ENCODE data around the gene BET1L.
"Not testable (repeated sequence)": the region's sequence is repeated elsewhere in the genome, so short reads cannot be mapped to it uniquely, and the experiment has no call there.

Gene BET1L

DNA sequence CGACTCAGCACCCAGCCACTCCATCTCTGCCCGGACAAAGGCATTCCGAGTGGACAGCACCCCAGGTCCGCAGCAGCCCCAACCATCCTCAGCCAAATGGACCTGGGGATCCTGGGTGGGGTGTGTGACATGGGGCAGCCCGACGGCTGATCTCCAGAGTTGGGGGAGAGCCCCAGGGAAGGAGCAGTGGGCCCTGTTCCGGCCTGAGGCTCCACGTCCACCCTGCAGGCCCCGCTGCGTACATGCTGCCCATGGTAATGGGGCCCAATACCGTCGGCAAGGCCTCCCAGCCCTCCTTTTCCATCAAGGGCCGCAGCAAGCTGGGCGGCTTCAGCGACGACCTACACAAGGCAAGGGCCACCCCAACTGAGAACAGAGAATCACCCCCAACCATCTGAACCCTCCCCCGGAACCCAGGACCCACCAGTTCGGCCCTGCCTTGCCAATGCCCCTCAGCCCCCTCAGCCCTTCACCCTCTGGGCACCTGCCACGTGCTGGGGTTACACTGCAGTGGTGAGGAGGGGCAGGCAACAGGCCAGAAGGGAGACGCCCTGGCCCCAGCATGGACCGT is 8.9 kb downstream of the BET1L start:
- Histone ChIP-seq H3K27me3 (ENCODE audit: insufficient read depth, poor library complexity, severe bottlenecking) (no peaks in the 10 kb centered on the region), H3K27ac (replicated peaks) (no peak overlapping the region), H3K4me3 (replicated peaks; ENCODE audit: insufficient read depth, low read length) (no peak overlapping the region)
- TF ChIP-seq SPI1 (IDR thresholded peaks at IDR 0.05; ENCODE audit: borderline replicate concordance, low read depth) (no peak), GABPA (IDR thresholded peaks at IDR 0.05; ENCODE audit: low read depth) (no peak), POLR2AphosphoS5 (IDR thresholded peaks at IDR 0.05; ENCODE audit: low read depth) (no peak)
- TF ChIP-seq, protein P1, sequence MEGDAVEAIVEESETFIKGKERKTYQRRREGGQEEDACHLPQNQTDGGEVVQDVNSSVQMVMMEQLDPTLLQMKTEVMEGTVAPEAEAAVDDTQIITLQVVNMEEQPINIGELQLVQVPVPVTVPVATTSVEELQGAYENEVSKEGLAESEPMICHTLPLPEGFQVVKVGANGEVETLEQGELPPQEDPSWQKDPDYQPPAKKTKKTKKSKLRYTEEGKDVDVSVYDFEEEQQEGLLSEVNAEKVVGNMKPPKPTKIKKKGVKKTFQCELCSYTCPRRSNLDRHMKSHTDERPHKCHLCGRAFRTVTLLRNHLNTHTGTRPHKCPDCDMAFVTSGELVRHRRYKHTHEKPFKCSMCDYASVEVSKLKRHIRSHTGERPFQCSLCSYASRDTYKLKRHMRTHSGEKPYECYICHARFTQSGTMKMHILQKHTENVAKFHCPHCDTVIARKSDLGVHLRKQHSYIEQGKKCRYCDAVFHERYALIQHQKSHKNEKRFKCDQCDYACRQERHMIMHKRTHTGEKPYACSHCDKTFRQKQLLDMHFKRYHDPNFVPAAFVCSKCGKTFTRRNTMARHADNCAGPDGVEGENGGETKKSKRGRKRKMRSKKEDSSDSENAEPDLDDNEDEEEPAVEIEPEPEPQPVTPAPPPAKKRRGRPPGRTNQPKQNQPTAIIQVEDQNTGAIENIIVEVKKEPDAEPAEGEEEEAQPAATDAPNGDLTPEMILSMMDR (IDR thresholded peaks at IDR 0.05; ENCODE audit: insufficient read depth, low read length) = no peak
- TF ChIP-seq, protein P2, sequence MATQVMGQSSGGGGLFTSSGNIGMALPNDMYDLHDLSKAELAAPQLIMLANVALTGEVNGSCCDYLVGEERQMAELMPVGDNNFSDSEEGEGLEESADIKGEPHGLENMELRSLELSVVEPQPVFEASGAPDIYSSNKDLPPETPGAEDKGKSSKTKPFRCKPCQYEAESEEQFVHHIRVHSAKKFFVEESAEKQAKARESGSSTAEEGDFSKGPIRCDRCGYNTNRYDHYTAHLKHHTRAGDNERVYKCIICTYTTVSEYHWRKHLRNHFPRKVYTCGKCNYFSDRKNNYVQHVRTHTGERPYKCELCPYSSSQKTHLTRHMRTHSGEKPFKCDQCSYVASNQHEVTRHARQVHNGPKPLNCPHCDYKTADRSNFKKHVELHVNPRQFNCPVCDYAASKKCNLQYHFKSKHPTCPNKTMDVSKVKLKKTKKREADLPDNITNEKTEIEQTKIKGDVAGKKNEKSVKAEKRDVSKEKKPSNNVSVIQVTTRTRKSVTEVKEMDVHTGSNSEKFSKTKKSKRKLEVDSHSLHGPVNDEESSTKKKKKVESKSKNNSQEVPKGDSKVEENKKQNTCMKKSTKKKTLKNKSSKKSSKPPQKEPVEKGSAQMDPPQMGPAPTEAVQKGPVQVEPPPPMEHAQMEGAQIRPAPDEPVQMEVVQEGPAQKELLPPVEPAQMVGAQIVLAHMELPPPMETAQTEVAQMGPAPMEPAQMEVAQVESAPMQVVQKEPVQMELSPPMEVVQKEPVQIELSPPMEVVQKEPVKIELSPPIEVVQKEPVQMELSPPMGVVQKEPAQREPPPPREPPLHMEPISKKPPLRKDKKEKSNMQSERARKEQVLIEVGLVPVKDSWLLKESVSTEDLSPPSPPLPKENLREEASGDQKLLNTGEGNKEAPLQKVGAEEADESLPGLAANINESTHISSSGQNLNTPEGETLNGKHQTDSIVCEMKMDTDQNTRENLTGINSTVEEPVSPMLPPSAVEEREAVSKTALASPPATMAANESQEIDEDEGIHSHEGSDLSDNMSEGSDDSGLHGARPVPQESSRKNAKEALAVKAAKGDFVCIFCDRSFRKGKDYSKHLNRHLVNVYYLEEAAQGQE (IDR thresholded peaks at IDR 0.05; ENCODE audit: insufficient replicate concordance, low read depth) = no peak
- peak in 1 of 2 experiments; percentile 0 for DNase-seq (ENCODE audit: low read depth in 1 of 2, low spot score in 1 of 2)

DNA sequence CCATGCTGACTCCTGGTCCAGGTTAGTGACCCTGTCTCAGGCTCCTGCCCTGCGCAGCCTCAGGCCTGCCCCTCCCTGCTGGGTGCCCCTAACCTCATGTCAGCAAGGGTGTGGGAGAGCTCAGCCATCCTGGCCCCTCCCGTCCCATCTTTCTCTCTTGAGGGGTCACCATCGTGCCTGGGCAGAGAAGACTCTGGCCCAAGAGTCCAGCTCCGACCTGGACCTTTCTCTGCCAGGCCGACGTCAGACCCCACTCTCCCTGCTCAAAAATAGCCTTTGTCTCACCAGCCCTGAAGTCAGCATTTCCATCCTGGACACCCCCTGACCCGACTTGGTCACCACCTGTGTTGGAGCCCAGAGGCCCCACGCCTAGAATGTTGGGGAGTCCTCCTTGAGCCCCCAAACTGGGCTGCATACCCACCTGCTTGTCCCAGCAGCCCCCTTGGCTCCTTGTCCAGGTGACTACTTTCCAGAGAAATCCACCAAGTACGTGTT is 9.4 kb downstream of the BET1L start:
- Histone ChIP-seq H3K27ac (replicated peaks) (no peak overlapping the region), H3K4me3 (replicated peaks; ENCODE audit: insufficient read depth, low read length) (no peak overlapping the region)
- TF ChIP-seq GABPA (IDR thresholded peaks at IDR 0.05; ENCODE audit: low read depth) = no peak
- TF ChIP-seq, protein P1 (IDR thresholded peaks at IDR 0.05; ENCODE audit: insufficient read depth, low read length) = no peak
- TF ChIP-seq POLR2AphosphoS5 (IDR thresholded peaks at IDR 0.05; ENCODE audit: low read depth) = no peak
- TF ChIP-seq, protein P2 (IDR thresholded peaks at IDR 0.05; ENCODE audit: insufficient replicate concordance, low read depth) = no peak
- no peak for TF ChIP-seq SPI1 (IDR thresholded peaks at IDR 0.05; ENCODE audit: borderline replicate concordance, low read depth)

DNA sequence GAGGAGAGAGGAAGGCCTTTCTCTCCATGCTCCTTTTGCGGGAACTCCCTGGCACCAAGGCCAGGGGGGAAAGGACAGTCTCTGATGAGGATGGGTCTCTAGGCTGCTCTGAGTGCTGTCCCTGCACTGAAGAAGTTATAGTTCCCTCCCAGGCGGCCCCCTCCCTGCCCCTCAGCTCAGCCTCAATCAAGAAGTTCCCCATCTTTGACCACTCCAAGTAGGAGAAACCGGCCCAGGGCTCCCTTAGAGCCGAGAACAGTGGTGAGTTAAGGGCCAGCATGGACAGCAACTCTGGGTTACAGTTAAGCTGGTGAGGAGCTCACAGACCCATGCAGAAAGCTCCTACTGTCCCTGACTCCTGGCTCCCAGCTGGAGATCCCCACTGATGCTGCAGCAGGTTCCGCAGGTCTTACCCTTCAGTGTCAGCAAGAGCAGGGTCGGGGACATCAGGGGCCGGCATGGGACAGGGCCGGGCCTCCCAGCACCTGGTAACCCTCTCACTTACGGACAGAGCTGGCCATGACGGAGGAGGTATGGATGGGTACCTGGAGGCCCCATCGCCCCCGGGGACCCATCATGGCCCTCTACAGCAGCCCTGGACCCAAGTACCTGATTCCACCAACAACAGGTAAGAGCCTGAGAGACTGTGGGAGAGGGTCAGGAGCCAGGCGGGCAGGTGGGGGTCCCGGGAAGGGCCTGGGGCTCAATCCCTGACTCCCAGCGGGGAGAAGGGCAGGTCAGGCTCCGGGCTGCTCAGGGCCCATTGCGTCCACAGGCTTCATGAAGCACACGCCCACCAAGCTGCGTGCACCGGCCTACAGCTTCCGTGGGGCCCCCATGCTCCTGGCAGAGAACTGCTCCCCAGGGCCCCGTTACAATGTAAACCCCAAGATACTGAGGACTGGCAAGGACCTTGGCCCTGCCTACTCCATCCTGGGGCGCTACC is 10.1 kb downstream of the BET1L start:
- no peaks in the 10 kb centered on the region for H3K27me3 ChIP-seq (ENCODE audit: insufficient read depth, poor library complexity, severe bottlenecking)
- TF ChIP-seq SPI1 (IDR thresholded peaks at IDR 0.05; ENCODE audit: borderline replicate concordance, low read depth) (no peak), GABPA (IDR thresholded peaks at IDR 0.05; ENCODE audit: low read depth) (no peak), POLR2AphosphoS5 (IDR thresholded peaks at IDR 0.05; ENCODE audit: low read depth) (no peak)
- TF ChIP-seq, protein P2 (IDR thresholded peaks at IDR 0.05; ENCODE audit: insufficient replicate concordance, low read depth) = no peak
- TF ChIP-seq, protein P1 (IDR thresholded peaks at IDR 0.05; ENCODE audit: insufficient read depth, low read length) = no peak
- DNase-seq (ENCODE audit: low read depth in 1 of 2, low spot score in 1 of 2) = peak in 1 of 2 experiments; percentile 0
- H3K4me3 ChIP-seq (replicated peaks; ENCODE audit: insufficient read depth, low read length) = no peak overlapping the region
- H3K27ac ChIP-seq (replicated peaks) = no peak overlapping the region

More for the DNA sequence above, 9.4 kb downstream of the BET1L start:
- peak in 1 of 2 experiments; percentile 0 for DNase-seq (ENCODE audit: low read depth in 1 of 2, low spot score in 1 of 2)
- no peaks in the 10 kb centered on the region for H3K27me3 ChIP-seq (ENCODE audit: insufficient read depth, poor library complexity, severe bottlenecking)

DNA sequence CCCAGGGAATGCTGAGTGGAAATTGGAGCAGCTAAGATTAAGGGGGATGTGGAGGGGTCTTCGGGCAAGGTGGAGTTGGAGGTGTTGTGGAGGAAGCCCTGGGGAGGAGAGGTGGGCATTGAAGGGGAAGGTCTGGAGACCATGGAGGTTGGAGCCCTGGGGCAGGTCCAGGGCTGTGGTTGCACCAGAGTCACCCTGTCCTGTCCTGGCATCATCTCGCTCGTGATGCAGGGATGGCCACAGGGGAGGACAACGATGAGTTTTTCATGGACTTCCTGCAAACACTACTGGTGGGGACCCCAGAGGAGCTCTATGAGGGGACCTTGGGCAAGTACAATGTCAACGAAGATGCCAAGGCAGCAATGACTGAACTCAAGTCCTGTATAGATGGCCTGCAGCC is 13.7 kb downstream of the BET1L start:
- not testable (repeated sequence) for H3K27ac ChIP-seq (replicated peaks); H3K4me3 ChIP-seq (replicated peaks; ENCODE audit: insufficient read depth, low read length); DNase-seq (ENCODE audit: low read depth in 1 of 2, low spot score in 1 of 2); H3K27me3 ChIP-seq (ENCODE audit: insufficient read depth, poor library complexity, severe bottlenecking)

DNA sequence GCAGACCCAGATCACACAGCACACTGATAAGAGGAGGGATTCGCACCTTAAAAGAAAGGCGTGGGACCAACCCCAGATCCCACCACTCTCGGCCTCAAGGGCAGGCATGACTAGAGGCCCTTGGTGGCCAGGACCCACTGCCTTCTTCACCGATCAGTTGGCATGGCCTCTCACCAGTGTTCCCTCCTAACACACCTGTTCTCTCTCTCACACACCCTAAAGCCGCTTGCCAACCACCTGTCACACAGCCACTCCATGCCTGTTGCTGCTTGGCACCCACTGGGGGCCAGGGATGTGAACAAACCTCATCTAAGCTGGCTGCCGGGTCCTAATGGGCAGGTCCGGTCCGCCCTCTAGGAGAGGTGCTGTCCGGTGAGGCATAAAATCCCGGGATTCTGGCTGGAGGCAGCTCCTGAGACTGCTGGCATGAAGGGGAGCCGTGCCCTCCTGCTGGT is 14.5 kb downstream of the BET1L start, which contains the start of gene SCGB1C1:
SCGB1C1 (plus strand) TSS at position 405 of the 455 bp plus-strand sequence; CDS start at position 427, 22 bp downstream.
- not testable (repeated sequence) for H3K4me3 ChIP-seq (replicated peaks; ENCODE audit: insufficient read depth, low read length); H3K27me3 ChIP-seq (ENCODE audit: insufficient read depth, poor library complexity, severe bottlenecking); DNase-seq (ENCODE audit: low read depth in 1 of 2, low spot score in 1 of 2); H3K27ac ChIP-seq (replicated peaks)
